ENCODE data around the gene DUSP28. TPM values are rescaled to one million over a fixed set of nuclear protein-coding genes. Genes with fewer than 3 reads are reported as not detected.

The DUSP28 gene
- total RNA-seq, 2 donors from 2014 or later = 3.9 to 5.3 TPM

DNA sequence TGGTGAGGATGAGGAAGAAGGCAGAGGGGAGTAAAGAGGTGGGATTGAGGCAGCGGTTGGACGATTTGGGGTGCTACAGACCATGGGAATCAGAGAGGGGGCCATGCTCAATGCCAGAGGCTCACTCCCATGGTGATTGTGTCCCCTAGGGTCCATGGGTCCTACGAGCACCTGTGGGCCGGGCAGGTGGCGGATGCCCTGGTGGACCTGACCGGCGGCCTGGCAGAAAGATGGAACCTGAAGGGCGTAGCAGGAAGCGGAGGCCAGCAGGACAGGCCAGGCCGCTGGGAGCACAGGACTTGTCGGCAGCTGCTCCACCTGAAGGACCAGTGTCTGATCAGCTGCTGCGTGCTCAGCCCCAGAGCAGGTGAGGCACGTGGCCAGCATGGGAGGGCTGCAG is 31.6 kb downstream of the DUSP28 start:
- Histone ChIP-seq H3K9me3 (no peaks in the 10 kb centered on the region), H3K9ac (ENCODE audit: low read depth in 2 of 2, low read length in 2 of 2) (no peak overlapping the region), H3K4me1 (peaks cover 7% of the 10 kb centered on the region), H3K4me3 (no peak overlapping the region), H3K36me3 (peaks cover 6% of the 10 kb centered on the region), H3K27me3 (no peaks in the 10 kb centered on the region), H3K27ac (no peak overlapping the region)
- DNase-seq = no peak
- intact Hi-C loops (cut with DNase I) = no loop called here
- TF ChIP-seq, protein P1, sequence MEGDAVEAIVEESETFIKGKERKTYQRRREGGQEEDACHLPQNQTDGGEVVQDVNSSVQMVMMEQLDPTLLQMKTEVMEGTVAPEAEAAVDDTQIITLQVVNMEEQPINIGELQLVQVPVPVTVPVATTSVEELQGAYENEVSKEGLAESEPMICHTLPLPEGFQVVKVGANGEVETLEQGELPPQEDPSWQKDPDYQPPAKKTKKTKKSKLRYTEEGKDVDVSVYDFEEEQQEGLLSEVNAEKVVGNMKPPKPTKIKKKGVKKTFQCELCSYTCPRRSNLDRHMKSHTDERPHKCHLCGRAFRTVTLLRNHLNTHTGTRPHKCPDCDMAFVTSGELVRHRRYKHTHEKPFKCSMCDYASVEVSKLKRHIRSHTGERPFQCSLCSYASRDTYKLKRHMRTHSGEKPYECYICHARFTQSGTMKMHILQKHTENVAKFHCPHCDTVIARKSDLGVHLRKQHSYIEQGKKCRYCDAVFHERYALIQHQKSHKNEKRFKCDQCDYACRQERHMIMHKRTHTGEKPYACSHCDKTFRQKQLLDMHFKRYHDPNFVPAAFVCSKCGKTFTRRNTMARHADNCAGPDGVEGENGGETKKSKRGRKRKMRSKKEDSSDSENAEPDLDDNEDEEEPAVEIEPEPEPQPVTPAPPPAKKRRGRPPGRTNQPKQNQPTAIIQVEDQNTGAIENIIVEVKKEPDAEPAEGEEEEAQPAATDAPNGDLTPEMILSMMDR (IDR thresholded peaks at IDR 0.05) = no peak

DNA sequence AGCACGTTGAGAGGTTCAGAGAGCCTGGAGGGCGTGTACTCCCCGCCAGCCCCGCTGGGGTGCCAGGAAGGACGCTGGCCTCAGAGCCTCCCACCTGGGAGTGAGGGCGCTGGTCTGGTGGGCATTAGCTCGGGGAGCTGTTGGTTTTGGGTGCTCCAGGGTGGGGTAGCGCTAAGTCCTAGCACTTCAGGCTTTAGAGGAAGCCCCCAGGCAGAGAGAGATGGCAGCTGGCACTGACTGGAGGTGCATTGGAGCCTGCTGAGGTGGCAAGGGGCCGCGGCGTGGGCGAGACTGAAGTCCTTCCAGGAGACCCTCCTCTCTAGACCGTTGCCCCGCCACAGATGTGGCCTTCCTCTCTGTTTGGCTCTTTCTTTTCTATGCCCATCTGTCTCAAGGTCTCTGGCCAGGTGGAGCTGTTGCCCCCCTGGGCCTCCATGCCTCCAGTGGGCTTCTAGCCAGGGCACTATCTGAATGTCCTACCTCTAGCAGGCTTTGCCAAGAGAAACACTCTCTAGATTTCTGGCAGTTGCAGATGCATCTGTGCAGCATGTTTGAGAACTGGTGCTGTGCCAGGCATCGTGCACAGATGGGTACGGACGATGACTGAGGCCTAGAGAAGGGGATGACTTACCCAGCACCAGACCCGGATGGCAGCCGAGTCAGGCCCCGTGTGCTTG is 33.0 kb downstream of the DUSP28 start:
- peaks cover 6% of the 10 kb centered on the region for H3K36me3 ChIP-seq
- H3K4me3 ChIP-seq = no peak overlapping the region
- no peak overlapping the region for H3K27ac ChIP-seq
- TF ChIP-seq, protein P1 (IDR thresholded peaks at IDR 0.05) = no peak
- intact Hi-C loops (cut with DNase I) = no loop called here
- H3K9me3 ChIP-seq = no peaks in the 10 kb centered on the region
- H3K27me3 ChIP-seq = no peaks in the 10 kb centered on the region
- peaks cover 3% of the 10 kb centered on the region for H3K4me1 ChIP-seq
- no peak for DNase-seq
- no peak overlapping the region for H3K9ac ChIP-seq (ENCODE audit: low read depth in 2 of 2, low read length in 2 of 2)

DNA sequence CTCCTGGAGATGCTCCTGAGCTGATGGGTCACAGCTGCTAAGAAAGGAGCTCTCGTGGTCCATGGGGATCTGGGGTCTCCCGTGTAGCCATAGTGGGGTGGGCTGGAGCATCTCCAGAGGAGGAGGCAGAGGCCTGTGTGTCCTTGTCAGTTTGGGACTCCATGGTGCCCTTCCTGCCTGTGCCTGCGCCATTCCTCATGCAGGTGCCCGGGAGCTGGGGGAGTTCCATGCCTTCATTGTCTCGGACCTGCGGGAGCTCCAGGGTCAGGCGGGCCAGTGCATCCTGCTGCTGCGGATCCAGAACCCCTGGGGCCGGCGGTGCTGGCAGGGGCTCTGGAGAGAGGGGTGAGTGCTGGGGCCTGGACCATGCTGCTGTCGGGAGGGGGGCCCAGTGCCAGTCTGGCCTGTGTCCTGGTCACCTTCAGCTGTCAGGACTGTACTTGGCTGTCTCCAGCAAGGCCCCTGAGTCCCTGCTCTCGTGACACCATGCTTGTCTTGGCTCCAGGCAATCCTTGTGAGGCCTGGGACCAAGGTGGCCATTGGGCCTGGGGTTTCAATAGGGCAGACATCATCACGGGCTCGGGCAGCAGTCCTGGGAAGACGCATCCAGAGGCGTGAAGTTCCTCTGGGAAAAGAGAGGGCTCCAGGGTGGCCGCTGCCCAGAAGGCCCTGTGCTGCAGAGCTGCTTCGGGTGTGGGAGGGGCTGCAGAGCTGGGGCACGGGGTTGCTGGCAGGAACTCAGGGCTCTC is 33.7 kb downstream of the DUSP28 start:
- Histone ChIP-seq H3K36me3 (peaks cover 6% of the 10 kb centered on the region), H3K4me3 (no peak overlapping the region), H3K27me3 (no peaks in the 10 kb centered on the region), H3K4me1 (no peaks in the 10 kb centered on the region), H3K9me3 (no peaks in the 10 kb centered on the region), H3K27ac (no peak overlapping the region), H3K9ac (ENCODE audit: low read depth in 2 of 2, low read length in 2 of 2) (no peak overlapping the region)
- TF ChIP-seq, protein P1 (IDR thresholded peaks at IDR 0.05) = no peak
- no peak for DNase-seq
- intact Hi-C loops (cut with DNase I) = no loop called here

DNA sequence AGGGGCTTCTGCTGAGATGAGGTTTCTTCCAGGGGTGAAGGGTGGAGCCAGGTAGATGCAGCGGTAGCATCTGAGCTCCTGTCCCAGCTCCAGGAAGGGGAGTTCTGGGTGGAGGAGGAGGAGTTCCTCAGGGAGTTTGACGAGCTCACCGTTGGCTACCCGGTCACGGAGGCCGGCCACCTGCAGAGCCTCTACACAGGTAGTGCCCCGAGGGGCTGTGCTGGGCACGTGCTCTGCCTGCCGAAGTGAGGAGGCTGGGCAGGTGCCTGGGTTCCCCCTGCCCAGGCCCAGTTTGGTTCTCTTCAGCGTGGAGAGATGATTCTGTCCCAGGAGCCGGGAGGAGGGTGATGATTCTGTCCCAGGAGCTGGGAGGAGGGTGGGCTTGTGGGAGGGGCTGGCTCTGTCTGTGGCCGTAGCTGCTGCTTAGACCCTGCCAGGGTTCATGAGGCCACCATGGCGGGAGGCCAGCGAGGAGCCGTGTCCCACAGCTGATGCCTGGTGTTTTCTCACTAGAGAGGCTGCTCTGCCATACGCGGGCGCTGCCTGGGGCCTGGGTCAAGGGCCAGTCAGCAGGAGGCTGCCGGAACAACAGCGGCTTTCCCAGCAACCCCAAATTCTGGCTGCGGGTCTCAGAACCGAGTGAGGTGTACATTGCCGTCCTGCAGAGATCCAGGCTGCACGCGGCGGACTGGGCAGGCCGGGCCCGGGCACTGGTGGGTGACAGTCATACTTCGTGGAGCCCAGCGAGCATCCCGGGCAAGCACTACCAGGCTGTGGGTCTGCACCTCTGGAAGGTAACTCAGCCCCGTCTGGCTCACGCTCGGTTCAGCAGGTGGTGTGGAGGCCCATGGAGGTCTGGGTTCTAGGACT is 34.6 kb downstream of the DUSP28 start:
- intact Hi-C loops (cut with DNase I) = no loop called here
- no peaks in the 10 kb centered on the region for H3K27me3 ChIP-seq
- H3K9me3 ChIP-seq = no peaks in the 10 kb centered on the region
- DNase-seq = no peak
- no peak overlapping the region for H3K4me3 ChIP-seq
- TF ChIP-seq, protein P1 (IDR thresholded peaks at IDR 0.05) = no peak
- no peak overlapping the region for H3K27ac ChIP-seq
- no peaks in the 10 kb centered on the region for H3K4me1 ChIP-seq
- H3K9ac ChIP-seq (ENCODE audit: low read depth in 2 of 2, low read length in 2 of 2) = no peak overlapping the region
- peaks cover 6% of the 10 kb centered on the region for H3K36me3 ChIP-seq

DNA sequence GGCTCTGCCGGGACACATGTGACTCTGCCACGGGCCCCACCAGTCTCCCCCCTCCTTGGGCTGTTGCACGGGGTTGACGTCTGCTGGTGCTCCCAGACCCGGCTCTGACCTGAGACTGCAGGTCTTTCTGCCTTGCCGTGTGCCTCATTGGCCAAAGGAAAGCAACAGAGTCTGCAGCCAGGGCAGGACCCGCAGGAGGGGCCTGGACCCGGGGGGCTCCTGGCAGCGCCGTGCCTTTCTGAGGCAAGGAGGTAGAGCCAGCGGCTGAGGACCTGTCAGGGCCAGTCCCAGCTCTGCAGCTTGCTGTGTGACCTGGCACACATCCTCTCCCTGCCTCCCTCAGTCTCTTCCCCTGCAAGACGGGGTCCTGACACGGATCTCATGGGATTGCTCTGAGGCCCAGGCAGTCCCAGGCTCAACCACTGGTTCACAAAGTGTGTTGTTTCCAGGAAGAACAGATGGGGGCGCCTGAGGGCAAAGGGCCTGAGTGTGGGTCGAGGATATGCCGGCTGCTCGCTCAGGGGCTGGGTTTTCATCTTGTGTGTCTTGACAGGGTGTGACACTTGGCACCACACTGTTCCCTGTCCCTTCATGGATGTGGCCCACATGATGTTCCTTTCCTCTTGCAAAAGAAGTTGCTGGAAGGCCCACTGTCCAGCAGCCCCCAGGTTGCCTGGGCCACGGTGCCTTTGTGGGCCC is 35.4 kb downstream of the DUSP28 start:
- H3K4me3 ChIP-seq = no peak overlapping the region
- peak; percentile 55 for DNase-seq
- no peak overlapping the region for H3K27ac ChIP-seq
- H3K9ac ChIP-seq (ENCODE audit: low read depth in 2 of 2, low read length in 2 of 2) = no peak overlapping the region
- TF ChIP-seq, protein P1 (IDR thresholded peaks at IDR 0.05) = no peak
- intact Hi-C loops (cut with DNase I) = no loop called here
- no peaks in the 10 kb centered on the region for H3K9me3 ChIP-seq
- H3K4me1 ChIP-seq = no peaks in the 10 kb centered on the region
- peaks cover 6% of the 10 kb centered on the region for H3K36me3 ChIP-seq
- H3K27me3 ChIP-seq = no peaks in the 10 kb centered on the region
